HepG2 (cell line): ENCODE measurements around the gene P2RX1. TPM values are rescaled to one million over a fixed set of nuclear protein-coding genes. Genes with fewer than 3 reads are reported as not detected.
A peak's percentile ranks its signal among the peaks of the same experiment; 100 is the strongest.

ENCODE experiments used
- BCL3 ChIP-seq: sonication (generic); formaldehyde crosslinking; IDR thresholded peaks from 2 replicates; pipeline ENCODE4 v1.5.1; 2020; ENCODE audit warnings: mild to moderate bottlenecking, missing genetic modification reagents, moderate library complexity
- FOXJ3 ChIP-seq: sonication (generic); formaldehyde crosslinking; IDR thresholded peaks from 2 replicates; pipeline ENCODE4 v1.4.0; 2020; ENCODE audit warnings: missing genetic modification reagents, mild to moderate bottlenecking, borderline replicate concordance
- GABPA ChIP-seq, 2 experiments: IDR thresholded peaks; 2 replicates each; pipeline ENCODE4 v1.6.1; 2011 to 2016; ENCODE audit warnings: low read depth in 2 of 2, low read length in 1 of 2, missing biosample characterization in 1 of 2, missing genetic modification characterization in 1 of 2
- GATAD2A ChIP-seq: IDR thresholded peaks from 2 replicates; pipeline ENCODE4 v1.6.1; 2016
- HINFP ChIP-seq: sonication (generic); formaldehyde crosslinking; IDR thresholded peaks from 2 replicates; pipeline ENCODE4 v1.4.0; 2020; ENCODE audit warnings: low read depth, mild to moderate bottlenecking, missing genetic modification reagents
- IRF9 ChIP-seq: sonication (generic); formaldehyde crosslinking; IDR thresholded peaks from 2 replicates; pipeline ENCODE4 v1.8.0; 2022; ENCODE audit warnings: missing genetic modification reagents, mild to moderate bottlenecking, borderline replicate concordance
- IRX3 ChIP-seq: sonication (generic); formaldehyde crosslinking; IDR thresholded peaks from 2 replicates; pipeline ENCODE4 v1.8.1; 2023; ENCODE audit warnings: mild to moderate bottlenecking, low read depth, missing genetic modification reagents, borderline replicate concordance
- PAXIP1 ChIP-seq: sonication (generic); formaldehyde crosslinking; conservative IDR thresholded peaks from 2 replicates; pipeline ENCODE4 v1.4.0; 2020; ENCODE audit warnings: mild to moderate bottlenecking, missing genetic modification reagents, moderate library complexity
- SP140L ChIP-seq: sonication (generic); formaldehyde crosslinking; IDR thresholded peaks from 2 replicates; pipeline ENCODE4 v1.4.0; 2020; ENCODE audit warnings: missing genetic modification reagents, borderline replicate concordance
- SP5 ChIP-seq: IDR thresholded peaks from 2 replicates; pipeline ENCODE4 v1.6.1; 2016; ENCODE audit warnings: low read depth, borderline replicate concordance
- TFAP4 ChIP-seq: sonication (generic); IDR thresholded peaks from 2 replicates; pipeline ENCODE4 v1.6.1; 2016; ENCODE audit warnings: low read depth, borderline replicate concordance
- TGIF2 ChIP-seq: IDR thresholded peaks from 2 replicates; pipeline ENCODE4 v1.6.1; 2016; ENCODE audit warnings: control low read depth, missing compliant biosample characterization
- ZBTB1 ChIP-seq: sonication (generic); formaldehyde crosslinking; IDR thresholded peaks from 2 replicates; pipeline ENCODE4 v1.4.0; 2020; ENCODE audit warnings: missing genetic modification reagents, borderline replicate concordance
- ZBTB2 ChIP-seq: sonication (generic); formaldehyde crosslinking; IDR thresholded peaks from 2 replicates; pipeline ENCODE4 v1.8.0; 2022; ENCODE audit warnings: low read depth, missing genetic modification reagents
- ZBTB21 ChIP-seq: sonication (generic); formaldehyde crosslinking; IDR thresholded peaks from 2 replicates; pipeline ENCODE4 v1.4.0; 2020; ENCODE audit warnings: missing genetic modification reagents
- ZNF18 ChIP-seq: sonication (generic); formaldehyde crosslinking; IDR thresholded peaks from 2 replicates; pipeline ENCODE4 v1.8.0; 2022; ENCODE audit warnings: mild to moderate bottlenecking, missing genetic modification reagents; ENCODE audit not compliant: insufficient replicate concordance
- ZNF260 ChIP-seq: sonication (generic); formaldehyde crosslinking; IDR thresholded peaks from 2 replicates; pipeline ENCODE4 v1.4.0; 2020; ENCODE audit warnings: missing genetic modification reagents, low read depth, mild to moderate bottlenecking, borderline replicate concordance
- polyA plus RNA-seq, 8 experiments: library from polyadenylated mRNA; depleted of rRNA in 3 of 8; stranded (reverse) in 7 of 8; unstranded in 1 of 8; fragments of >200 nt; fragmentation: Illumina TruSeq in 4 of 8; extraction: Trizol in 4 of 8; gene quantifications; 2 replicates each; pipeline versions ENCODE4 v1.2.1 to v1.2.3, GENCODE V29; 2011 to 2016; ENCODE audit warnings: low read depth in 4 of 8, missing spikeins in 1 of 8, mixed read lengths in 1 of 8; ENCODE audit not compliant: insufficient read depth in 1 of 8
- total RNA-seq, 5 experiments: library from RNA; depleted of rRNA; stranded (reverse); fragments of >200 nt; fragmentation: Illumina TruSeq; extraction: Trizol; gene quantifications; 2 replicates each; pipeline ENCODE4 v1.2.3, GENCODE V29; 2016; ENCODE audit warnings: low read depth in 1 of 5

P2RX1 gene
- total and polyA plus RNA-seq, 2 of the 13 experiments (the other 11 are each of a cell fraction or from before 2014, with no cell fraction given) = 0.04 to 0.50 TPM

- peak; percentile 39; the same call in 1 of the 2 replicates for TF ChIP-seq TFAP4
- TF ChIP-seq SP140L (CRISPR knock-in tag) = no peak
- TF ChIP-seq SP5 (CRISPR knock-in tag) = peak; percentile 81
- no peak for TF ChIP-seq ZNF260 (CRISPR knock-in tag)
- TF ChIP-seq TGIF2 = no peak
- TF ChIP-seq IRF9 (CRISPR knock-in tag) = no peak
- 0 out of 2 replicates have a peak, but pooled peaks have one; percentile 20 for TF ChIP-seq FOXJ3 (CRISPR knock-in tag)
- TF ChIP-seq ZBTB21 (CRISPR knock-in tag) = no peak
- TF ChIP-seq PAXIP1 (CRISPR knock-in tag) = peak; percentile 73
- peak; percentile 62 for TF ChIP-seq GATAD2A (CRISPR knock-in tag)
- no peak for TF ChIP-seq GABPA (IDR thresholded peaks at IDR 0.05; ENCODE audit: low read depth, low read length)
- no peak for TF ChIP-seq GABPA (CRISPR knock-in tag; IDR thresholded peaks at IDR 0.05; ENCODE audit: low read depth)
- TF ChIP-seq ZBTB2 (CRISPR knock-in tag) = no peak
- TF ChIP-seq ZBTB1 (CRISPR knock-in tag) = no peak
- no peak for TF ChIP-seq ZNF18 (CRISPR knock-in tag)
- TF ChIP-seq BCL3 (CRISPR knock-in tag) = peak; percentile 64; the same call in 1 of the 2 replicates
- no peak for TF ChIP-seq HINFP (CRISPR knock-in tag)
- TF ChIP-seq IRX3 (CRISPR knock-in tag) = no peak
Observed at GRCh38 chr17:3959295-3959899, 43.1 kb upstream of the P2RX1 start (continued).
